ENCODE results near the gene CUX1. TPM values are rescaled to one million over a fixed set of nuclear protein-coding genes. Genes with fewer than 3 reads are reported as not detected.
A peak's percentile ranks its signal among the peaks of the same experiment; 100 is the strongest.

Gene CUX1
- total and polyA plus RNA-seq, 2 of the 13 experiments (the other 11 are each of a cell fraction or from before 2014, with no cell fraction given) = 13.7 to 14.9 TPM

DNA sequence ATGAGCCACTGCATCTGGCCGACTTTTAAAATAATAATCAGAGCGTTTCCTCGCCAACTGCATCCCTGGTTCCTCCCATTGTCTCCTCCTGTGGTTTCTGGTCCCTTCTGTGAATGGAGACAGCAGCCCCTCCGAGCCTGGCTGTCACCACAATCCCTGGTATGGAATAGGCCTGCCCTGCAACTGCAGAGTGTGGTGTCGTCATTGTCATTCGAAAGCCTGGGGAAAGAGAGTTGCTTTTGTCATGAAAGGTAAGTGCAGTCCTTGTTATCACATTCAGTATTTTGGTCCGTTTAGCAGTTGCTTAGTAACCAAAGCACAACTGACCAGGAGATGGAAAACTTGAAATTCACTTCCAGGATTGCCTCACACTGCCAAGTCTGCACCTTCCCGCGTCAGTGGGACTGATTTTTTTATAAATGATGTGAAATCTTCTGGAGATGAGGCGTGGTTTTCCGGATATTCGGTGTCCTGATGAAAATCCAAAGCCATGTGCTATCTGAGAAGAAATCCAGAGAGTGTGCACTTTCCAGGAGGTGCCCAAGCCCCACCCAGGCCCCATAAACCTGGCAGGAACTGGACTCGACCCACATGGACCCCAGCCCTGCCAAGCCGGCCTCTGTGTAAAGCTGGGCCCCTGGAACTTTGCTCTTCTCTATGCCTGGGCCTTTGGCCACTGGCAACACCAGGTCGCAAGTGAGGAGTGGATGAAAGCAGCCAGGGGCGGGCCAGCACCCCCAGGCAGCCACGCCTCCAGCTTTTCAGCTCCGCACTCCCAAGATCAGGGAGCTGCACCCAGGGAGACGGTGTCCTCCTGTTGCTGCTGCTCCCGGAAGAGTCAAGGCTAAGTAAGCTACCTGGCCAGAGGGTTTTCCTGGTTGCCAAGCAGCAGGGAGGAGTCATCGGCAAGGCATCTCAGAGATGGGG lies 335.5 kb downstream of the CUX1 start (continued):
- TF ChIP-seq ZNF609 (CRISPR knock-in tag; IDR thresholded peaks at IDR 0.05; ENCODE audit: borderline replicate concordance) (peak; percentile 84), HINFP (CRISPR knock-in tag; IDR thresholded peaks at IDR 0.05; ENCODE audit: low read depth) (0 out of 2 replicates have a peak, but pooled peaks have one; percentile 25), SMAD3 (CRISPR knock-in tag; IDR thresholded peaks at IDR 0.05) (peak; percentile 45), XBP1 (CRISPR knock-in tag; IDR thresholded peaks at IDR 0.05) (no peak), ZNF232 (CRISPR knock-in tag; IDR thresholded peaks at IDR 0.05; ENCODE audit: borderline replicate concordance) (no peak), FOSL1 (CRISPR knock-in tag; IDR thresholded peaks at IDR 0.05; ENCODE audit: borderline replicate concordance) (no peak), KLF6 (CRISPR knock-in tag; IDR thresholded peaks at IDR 0.05) (peak; percentile 54; the same call in 1 of the 2 replicates), PHF8 (CRISPR knock-in tag; IDR thresholded peaks at IDR 0.05) (peak; percentile 55; the same call in 1 of the 2 replicates), ZNF788 (CRISPR knock-in tag; IDR thresholded peaks at IDR 0.05; ENCODE audit: borderline replicate concordance) (peak; percentile 62; the same call in 1 of the 2 replicates), ZFP37 (CRISPR knock-in tag; IDR thresholded peaks at IDR 0.05; ENCODE audit: borderline replicate concordance) (peak; percentile 52; the same call in 1 of the 2 replicates), POLR2AphosphoS2 (IDR thresholded peaks at IDR 0.05; ENCODE audit: low read depth, low read length) (0 out of 2 replicates have a peak, but pooled peaks have one; percentile 3), ZNF331 (CRISPR knock-in tag; IDR thresholded peaks at IDR 0.05) (peak; percentile 61; the same call in 1 of the 2 replicates), POLR2G (IDR thresholded peaks at IDR 0.05; ENCODE audit: low read depth, low read length) (peak; percentile 78), ZNF441 (CRISPR knock-in tag; IDR thresholded peaks at IDR 0.05; ENCODE audit: borderline replicate concordance) (0 out of 2 replicates have a peak, but pooled peaks have one; percentile 56), ZBTB20 (CRISPR knock-in tag; IDR thresholded peaks at IDR 0.05; ENCODE audit: borderline replicate concordance, low read depth) (no peak), ZNF337 (CRISPR knock-in tag; IDR thresholded peaks at IDR 0.05; ENCODE audit: borderline replicate concordance, low read depth) (peak; percentile 48; the same call in 1 of the 2 replicates)
- TF ChIP-seq, protein P1, sequence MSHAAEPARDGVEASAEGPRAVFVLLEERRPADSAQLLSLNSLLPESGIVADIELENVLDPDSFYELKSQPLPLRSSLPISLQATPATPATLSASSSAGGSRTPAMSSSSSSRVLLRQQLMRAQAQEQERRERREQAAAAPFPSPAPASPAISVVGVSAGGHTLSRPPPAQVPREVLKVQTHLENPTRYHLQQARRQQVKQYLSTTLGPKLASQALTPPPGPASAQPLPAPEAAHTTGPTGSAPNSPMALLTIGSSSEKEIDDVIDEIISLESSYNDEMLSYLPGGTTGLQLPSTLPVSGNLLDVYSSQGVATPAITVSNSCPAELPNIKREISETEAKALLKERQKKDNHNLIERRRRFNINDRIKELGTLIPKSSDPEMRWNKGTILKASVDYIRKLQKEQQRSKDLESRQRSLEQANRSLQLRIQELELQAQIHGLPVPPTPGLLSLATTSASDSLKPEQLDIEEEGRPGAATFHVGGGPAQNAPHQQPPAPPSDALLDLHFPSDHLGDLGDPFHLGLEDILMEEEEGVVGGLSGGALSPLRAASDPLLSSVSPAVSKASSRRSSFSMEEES (CRISPR knock-in tag; IDR thresholded peaks at IDR 0.05) = no peak
- TF ChIP-seq, protein P2, sequence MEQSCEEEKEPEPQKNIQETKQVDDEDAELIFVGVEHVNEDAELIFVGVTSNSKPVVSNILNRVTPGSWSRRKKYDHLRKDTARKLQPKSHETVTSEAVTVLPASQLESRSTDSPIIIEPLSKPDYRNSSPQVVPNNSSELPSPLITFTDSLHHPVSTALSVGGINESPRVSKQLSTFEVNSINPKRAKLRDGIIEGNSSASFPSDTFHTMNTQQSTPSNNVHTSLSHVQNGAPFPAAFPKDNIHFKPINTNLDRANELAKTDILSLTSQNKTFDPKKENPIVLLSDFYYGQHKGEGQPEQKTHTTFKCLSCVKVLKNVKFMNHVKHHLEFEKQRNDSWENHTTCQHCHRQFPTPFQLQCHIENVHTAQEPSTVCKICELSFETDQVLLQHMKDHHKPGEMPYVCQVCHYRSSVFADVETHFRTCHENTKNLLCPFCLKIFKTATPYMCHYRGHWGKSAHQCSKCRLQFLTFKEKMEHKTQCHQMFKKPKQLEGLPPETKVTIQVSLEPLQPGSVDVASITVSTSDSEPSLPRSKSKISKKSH (CRISPR knock-in tag; IDR thresholded peaks at IDR 0.05; ENCODE audit: borderline replicate concordance) = peak; percentile 91; the same call in 1 of the 2 replicates
